A549 (cell line): ENCODE results near the gene MTRF1L. TPM values are rescaled to one million over a fixed set of nuclear protein-coding genes. Genes with fewer than 3 reads are reported as not detected.

Experiments used
- ATAC-seq, 2 experiments: fragments of 200-7000 bp in 1 of 2; fragments of >200 bp in 1 of 2; cut with Nextera tagmentation in 1 of 2; cut with Tn5 transposase in 1 of 2; 3 replicates each; pipeline versions ENCODE4 v1.8.0 to v1.9.1; 2018 to 2020; ENCODE audit warnings: mild to moderate bottlenecking in 1 of 2, moderate library complexity in 1 of 2
- CTCF ChIA-PET: fragments of 300-600 bp; sonication (Branson Sonifier 250); formaldehyde crosslinking; extraction: SDS; loops from one replicate; lab custom pipeline; 2021; ENCODE audit warnings: antibody characterized with exemption, inconsistent platforms; lab: Yijun Ruan, JAX
- POLR2A ChIA-PET: fragments of 350-600 bp; formaldehyde crosslinking; extraction: SDS; loops from one replicate; lab custom pipeline; 2021; ENCODE audit warnings: antibody characterized with exemption, inconsistent platforms; lab: Yijun Ruan, JAX
- DNase-seq, 2 experiments: peaks; one replicate each; pipeline versions ENCODE4 v3.0.0 to v3.0.0-alpha.2; 2011 to 2016; ENCODE audit warnings: low read depth in 1 of 2, low spot score in 1 of 2
- FAIRE-seq: peaks from 2 replicates; lab custom pipeline; 2011; peaks lifted over from hg19 to GRCh38; lab: Jason Lieb, UNC
- H3K27ac ChIP-seq, 2 experiments: fragments of >200 bp; sonication (Bioruptor Twin); formaldehyde crosslinking; 3 replicates each; pipeline ENCODE4 v1.5.1; 2016 to 2017
- H3K4me1 ChIP-seq: fragments of >200 bp; sonication (Bioruptor Twin); formaldehyde crosslinking; 3 replicates; pipeline ENCODE4 v1.6.1; 2016
- H3K4me2 ChIP-seq: fragments of >200 bp; sonication (Bioruptor Twin); formaldehyde crosslinking; 3 replicates; pipeline ENCODE4 v1.6.1; 2016
- H3K4me3 ChIP-seq: fragments of >200 bp; sonication (Bioruptor Twin); formaldehyde crosslinking; 3 replicates; pipeline ENCODE4 v1.5.1; 2016
- H3K9me3 ChIP-seq: fragments of >200 bp; sonication (Bioruptor Twin); formaldehyde crosslinking; 3 replicates; pipeline ENCODE4 v1.6.1; 2016
- BCL3 ChIP-seq: fragments of >200 bp; sonication (Bioruptor Twin); formaldehyde crosslinking; IDR thresholded peaks from 3 replicates; pipeline ENCODE4 v1.6.1; 2016
- CHD2 ChIP-seq: fragments of 150-350 bp; IDR thresholded peaks from 2 replicates; pipeline ENCODE4 v1.6.1; 2014; ENCODE audit warnings: low read length; ENCODE audit not compliant: partially characterized antibody
- EP300 ChIP-seq, 2 experiments: fragments of >200 bp; sonication (Bioruptor Twin); formaldehyde crosslinking; IDR thresholded peaks; 2 replicates in 1 of 2; 3 replicates in 1 of 2; pipeline ENCODE4 v1.6.1; 2016 to 2017
- FOSB ChIP-seq: fragments of 250-450 bp; sonication (Bioruptor Pico); IDR thresholded peaks from 2 replicates; pipeline ENCODE4 v1.5.0; 2020; ENCODE audit warnings: mild to moderate bottlenecking, moderate library complexity
- FOXS1 ChIP-seq: fragments of 250-450 bp; sonication (Bioruptor Pico); IDR thresholded peaks from 2 replicates; pipeline ENCODE4 v1.5.0; 2020; ENCODE audit warnings: mild to moderate bottlenecking, moderate library complexity
- HDAC2 ChIP-seq: fragments of 200-600 bp; sonication (generic); IDR thresholded peaks from 2 replicates; pipeline ENCODE4 v1.6.1; 2016
- HES2 ChIP-seq: fragments of >200 bp; sonication (Bioruptor Twin); formaldehyde crosslinking; IDR thresholded peaks from 2 replicates; pipeline ENCODE4 v1.6.1; 2016
- HMGXB4 ChIP-seq: fragments of 250-450 bp; sonication (Bioruptor Pico); IDR thresholded peaks from 2 replicates; pipeline ENCODE4 v1.5.0; 2021; ENCODE audit warnings: mild to moderate bottlenecking, moderate library complexity, borderline replicate concordance
- HOXB5 ChIP-seq: fragments of 250-450 bp; sonication (Bioruptor Pico); IDR thresholded peaks from 2 replicates; pipeline ENCODE4 v1.5.0; 2020; ENCODE audit warnings: mild to moderate bottlenecking, moderate library complexity
- JUN ChIP-seq, 2 experiments: fragments of >200 bp; sonication (Bioruptor Twin); formaldehyde crosslinking; IDR thresholded peaks; 2 replicates in 1 of 2; 3 replicates in 1 of 2; pipeline ENCODE4 v1.6.1; 2016 to 2017
- JUNB ChIP-seq: fragments of >200 bp; sonication (Bioruptor Twin); formaldehyde crosslinking; IDR thresholded peaks from 2 replicates; pipeline ENCODE4 v1.6.1; 2016
- MAX ChIP-seq: IDR thresholded peaks from 2 replicates; pipeline ENCODE4 v1.6.1; 2012
- MYC ChIP-seq: IDR thresholded peaks from 2 replicates; pipeline ENCODE4 v1.6.1; 2012; ENCODE audit warnings: mild to moderate bottlenecking, inconsistent platforms, low read length, improper control_type of control experiment, borderline replicate concordance
- NPAS2 ChIP-seq: fragments of 250-450 bp; sonication (Bioruptor Pico); IDR thresholded peaks from 2 replicates; pipeline ENCODE4 v1.8.0; 2022; ENCODE audit warnings: mild to moderate bottlenecking, moderate library complexity, borderline replicate concordance
- PHF8 ChIP-seq: fragments of 200-600 bp; sonication (generic); IDR thresholded peaks from 2 replicates; pipeline ENCODE4 v1.6.1; 2016; ENCODE audit warnings: low read depth, mild to moderate bottlenecking, antibody characterized with exemption, moderate library complexity, borderline replicate concordance
- POLR2A ChIP-seq: IDR thresholded peaks from 2 replicates; pipeline ENCODE4 v1.6.1; 2012; ENCODE audit warnings: mild to moderate bottlenecking, low read length
- POLR2AphosphoS2 ChIP-seq: conservative IDR thresholded peaks from 2 replicates; pipeline ENCODE4 v1.6.1; 2012; ENCODE audit warnings: low read length, improper control_type of control experiment, inconsistent platforms
- RARB ChIP-seq: fragments of 250-450 bp; sonication (Bioruptor Pico); IDR thresholded peaks from 2 replicates; pipeline ENCODE4 v1.8.0; 2021; ENCODE audit warnings: mild to moderate bottlenecking, moderate library complexity
- RCOR1 ChIP-seq: fragments of 150-350 bp; IDR thresholded peaks from 2 replicates; pipeline ENCODE4 v1.6.1; 2014; ENCODE audit warnings: antibody characterized with exemption, low read length, low read depth
- RFX5 ChIP-seq: fragments of 450-650 bp; IDR thresholded peaks from 2 replicates; pipeline ENCODE4 v1.7.1; 2014; ENCODE audit warnings: antibody characterized with exemption, mild to moderate bottlenecking, moderate library complexity
- SMC3 ChIP-seq: fragments of >200 bp; sonication (Bioruptor Twin); formaldehyde crosslinking; IDR thresholded peaks from 3 replicates; pipeline ENCODE4 v1.6.1; 2018; ENCODE audit warnings: inconsistent platforms
- USF2 ChIP-seq: fragments of 450-650 bp; IDR thresholded peaks from 2 replicates; pipeline ENCODE4 v1.6.1; 2014; ENCODE audit warnings: antibody characterized with exemption
- ZFP36 ChIP-seq: fragments of 450-650 bp; IDR thresholded peaks from 2 replicates; pipeline ENCODE4 v1.6.1; 2014; ENCODE audit warnings: borderline replicate concordance; ENCODE audit not compliant: partially characterized antibody
- WGBS: methylation state at CpG from one replicate; pipeline ENCODE4 v1.1.6; 2017; ENCODE audit errors: missing lambda C conversion rate; 5-methylcytosine and 5-hydroxymethylcytosine counted together
- polyA plus RNA-seq, 4 experiments: library from polyadenylated mRNA; depleted of rRNA in 3 of 4; stranded (reverse); fragments of >200 nt; fragmentation: RNase III in 1 of 4; extraction: RNeasy Plus Mini Kit Qiagen cat#74134 plus additional on column Dnase treatment in 1 of 4; gene quantifications; 2 replicates in 3 of 4; 3 replicates in 1 of 4; pipeline ENCODE4 v1.2.3, GENCODE V29; 2011 to 2017

Gene MTRF1L
- polyA plus RNA-seq, 2 of the 4 experiments (the other 2 are of a cell fraction): 14.3 to 22.6 TPM

- 75% methylated on average over 23 of the region's 24 CpGs for WGBS
- ChIA-PET POLR2A (no interaction called here), CTCF (no interaction called here)
- H3K4me3 ChIP-seq: no peak overlapping the region
- ATAC-seq (no peak), DNase-seq (no peak), FAIRE-seq (no peak)
- TF ChIP-seq BCL3 (no peak), HMGXB4 (CRISPR knock-in tag) (no peak), PHF8 (no peak), RFX5 (no peak), NPAS2 (CRISPR knock-in tag) (no peak), ZFP36 (no peak), RCOR1 (no peak), RARB (no peak), FOXS1 (CRISPR knock-in tag) (no peak), SMC3 (no peak), FOSB (CRISPR knock-in tag) (no peak), POLR2A (no peak), EP300 (IDR thresholded peaks at IDR 0.05) (no peak), MAX (no peak), USF2 (no peak), POLR2AphosphoS2 (no peak)
- no peaks in the 10 kb centered on the region for H3K9me3 ChIP-seq
- H3K4me2 ChIP-seq: no peak overlapping the region
- no peak overlapping the region for H3K27ac ChIP-seq
- no peaks in the 10 kb centered on the region for H3K4me1 ChIP-seq
These were observed 43.2 kb downstream of the MTRF1L start for GRCh38 chr6:152959333-152959732.

- POLR2A ChIA-PET: interaction anchor here (1.4 kb wide), 1 partner anchor 25 kb away, joined by 3 read pairs; the partner anchor contains the start of gene FBXO5
- no peak for FAIRE-seq
- Histone ChIP-seq H3K9me3 (no peaks in the 10 kb centered on the region), H3K4me2 (no peak overlapping the region)
- 4% methylated on average over 1 of the region's 1 CpG for WGBS
- ATAC-seq: no peak
- DNase-seq: no peak
- TF ChIP-seq FOXS1 (CRISPR knock-in tag) (no peak), MYC (no peak), CHD2 (no peak), HES2 (no peak)
- TF ChIP-seq, all 56 proteins: peak for 0
- no peaks in the 10 kb centered on the region for H3K4me1 ChIP-seq
- H3K4me3 ChIP-seq: no peak overlapping the region
- CTCF ChIA-PET: interaction anchor here (1.1 to 1.7 kb wide), 3 partner anchors 9 to 209 kb away, joined by 3 to 6 read pairs (median 6); no protein-coding TSS in a partner anchor
- H3K27ac ChIP-seq: no peak overlapping the region
These were observed 44.7 kb downstream of the MTRF1L start for GRCh38 chr6:152957796-152958195.

GRCh38 chr6:152954443-152954842 lies 48.1 kb downstream of the MTRF1L start:
- Histone ChIP-seq H3K27ac (no peak overlapping the region), H3K4me2 (no peak overlapping the region), H3K4me3 (no peak overlapping the region), H3K9me3 (no peaks in the 10 kb centered on the region), H3K4me1 (peaks cover 8% of the 10 kb centered on the region; the same call in 1 of the 3 replicates)
- TF ChIP-seq JUNB: no peak
- no peak for TF ChIP-seq PHF8
- no peak for TF ChIP-seq JUN (IDR thresholded peaks at IDR 0.05)
- TF ChIP-seq EP300 (IDR thresholded peaks at IDR 0.05): no peak
- TF ChIP-seq HDAC2: no peak
- no peak for TF ChIP-seq ZFP36
- TF ChIP-seq HOXB5 (CRISPR knock-in tag): no peak
- ChIA-PET POLR2A (no interaction called here), CTCF (interaction anchor here (0.6 to 2.6 kb wide), 14 partner anchors 23 to 994 kb away, joined by 3 to 15 read pairs (median 4); no protein-coding TSS in a partner anchor)
- DNase-seq: peak in 1 of 2 experiments; percentile 7
- no peak for FAIRE-seq
- 37% methylated on average over 3 of the region's 3 CpGs for WGBS
- ATAC-seq: peak in 1 of 2 experiments; percentile 57; a peak in 2 of 6 replicates
